ENCODE measurements around the gene MAGEB3.
"Not testable (repeated sequence)": the region's sequence is repeated elsewhere in the genome, so short reads cannot be mapped to it uniquely, and the experiment has no call there.

MAGEB3 gene

DNA sequence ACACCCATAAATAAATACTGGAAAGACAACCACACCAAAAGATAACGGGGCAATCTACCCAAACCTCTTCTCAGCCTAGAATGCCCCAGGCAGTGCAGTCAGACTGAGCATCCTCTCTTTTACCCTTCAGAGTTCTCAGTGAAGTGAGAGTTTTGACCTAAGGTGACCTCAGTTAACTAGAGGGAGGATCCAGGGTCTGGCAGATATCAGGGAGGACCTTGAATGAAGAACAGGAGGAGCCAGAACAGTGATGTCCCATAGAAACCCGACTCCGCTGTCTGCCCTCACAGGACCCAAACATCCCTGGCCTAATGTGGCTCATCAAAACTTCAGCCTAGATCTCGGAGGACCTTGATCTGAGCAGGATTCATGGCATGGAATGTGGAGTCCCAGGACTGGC is at the start of gene MAGEB3:
TSS of gene MAGEB3 (plus strand) at position 263 of the 400 bp plus-strand sequence. CDS start 5,268 bp downstream, outside the sequence.
- no peak within 1 kb of the TSS for H3K27ac ChIP-seq
- TF ChIP-seq ZFX (IDR thresholded peaks at IDR 0.05; ENCODE audit: borderline replicate concordance), result no peak
- TF ChIP-seq, protein P1, sequence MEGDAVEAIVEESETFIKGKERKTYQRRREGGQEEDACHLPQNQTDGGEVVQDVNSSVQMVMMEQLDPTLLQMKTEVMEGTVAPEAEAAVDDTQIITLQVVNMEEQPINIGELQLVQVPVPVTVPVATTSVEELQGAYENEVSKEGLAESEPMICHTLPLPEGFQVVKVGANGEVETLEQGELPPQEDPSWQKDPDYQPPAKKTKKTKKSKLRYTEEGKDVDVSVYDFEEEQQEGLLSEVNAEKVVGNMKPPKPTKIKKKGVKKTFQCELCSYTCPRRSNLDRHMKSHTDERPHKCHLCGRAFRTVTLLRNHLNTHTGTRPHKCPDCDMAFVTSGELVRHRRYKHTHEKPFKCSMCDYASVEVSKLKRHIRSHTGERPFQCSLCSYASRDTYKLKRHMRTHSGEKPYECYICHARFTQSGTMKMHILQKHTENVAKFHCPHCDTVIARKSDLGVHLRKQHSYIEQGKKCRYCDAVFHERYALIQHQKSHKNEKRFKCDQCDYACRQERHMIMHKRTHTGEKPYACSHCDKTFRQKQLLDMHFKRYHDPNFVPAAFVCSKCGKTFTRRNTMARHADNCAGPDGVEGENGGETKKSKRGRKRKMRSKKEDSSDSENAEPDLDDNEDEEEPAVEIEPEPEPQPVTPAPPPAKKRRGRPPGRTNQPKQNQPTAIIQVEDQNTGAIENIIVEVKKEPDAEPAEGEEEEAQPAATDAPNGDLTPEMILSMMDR (IDR thresholded peaks at IDR 0.05), result no peak

- H3K27ac ChIP-seq, result no peak overlapping the region
- TF ChIP-seq, protein P1 (IDR thresholded peaks at IDR 0.05), result no peak
- no peak for TF ChIP-seq ZFX (IDR thresholded peaks at IDR 0.05; ENCODE audit: borderline replicate concordance)
Measured at GRCh38 chrX:30181353-30181752, 49.1 kb upstream of the MAGEB3 start.

GRCh38 chrX:30183554-30183953 is 46.9 kb upstream of the MAGEB3 start:
- H3K27ac ChIP-seq, result no peak overlapping the region
- TF ChIP-seq ZFX (IDR thresholded peaks at IDR 0.05; ENCODE audit: borderline replicate concordance), result no peak
- TF ChIP-seq, protein P1 (IDR thresholded peaks at IDR 0.05), result no peak

DNA sequence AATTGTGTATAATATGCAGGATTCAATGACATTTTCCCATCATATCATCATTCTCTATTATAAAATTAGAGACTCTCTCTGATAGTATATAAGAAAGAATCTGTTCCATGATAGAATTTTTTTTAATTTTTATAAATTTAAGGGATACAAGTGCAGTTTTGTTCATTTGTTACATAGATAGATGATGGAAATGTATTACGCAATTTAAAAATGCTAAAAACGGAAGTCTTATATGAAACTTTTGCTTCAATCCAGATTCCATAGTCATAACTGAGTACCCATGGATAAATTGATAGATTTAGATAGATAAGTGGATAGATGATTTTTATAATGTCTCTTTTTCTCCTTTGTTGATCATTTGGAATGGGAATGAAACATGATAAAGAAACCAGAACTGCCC is 40.0 kb upstream of the MAGEB3 start:
- no peak for TF ChIP-seq ZFX (IDR thresholded peaks at IDR 0.05; ENCODE audit: borderline replicate concordance)
- TF ChIP-seq, protein P1 (IDR thresholded peaks at IDR 0.05), result no peak
- no peak overlapping the region for H3K27ac ChIP-seq

DNA sequence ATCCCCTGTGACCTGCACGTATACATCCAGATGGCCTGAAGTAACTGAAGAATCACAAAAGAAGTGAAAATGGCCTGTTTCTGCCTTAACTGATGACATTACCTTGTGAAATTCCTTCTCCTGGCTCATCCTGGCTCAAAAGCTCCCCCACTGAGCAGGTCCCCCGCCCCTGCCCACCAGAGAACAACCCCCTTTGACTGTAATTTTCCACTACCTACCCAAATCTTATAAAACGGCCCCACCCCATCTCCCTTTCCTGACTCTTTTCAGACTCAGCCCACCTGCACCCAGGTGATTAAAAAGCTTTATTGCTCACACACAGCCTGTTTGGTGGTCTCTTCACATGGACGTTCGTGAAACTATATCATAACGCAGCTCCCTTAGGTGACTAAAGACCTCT is 36.5 kb upstream of the MAGEB3 start:
- not testable (repeated sequence) for H3K27ac ChIP-seq

GRCh38 chrX:30196322-30196721 is 34.1 kb upstream of the MAGEB3 start:
- H3K27ac ChIP-seq, result no peak overlapping the region
- no peak for TF ChIP-seq ZFX (IDR thresholded peaks at IDR 0.05; ENCODE audit: borderline replicate concordance)
- TF ChIP-seq, protein P1 (IDR thresholded peaks at IDR 0.05), result peak; percentile 35

GRCh38 chrX:30212172-30212571 is 18.3 kb upstream of the MAGEB3 start:
- no peak overlapping the region for H3K27ac ChIP-seq
- TF ChIP-seq ZFX (IDR thresholded peaks at IDR 0.05; ENCODE audit: borderline replicate concordance), result no peak
- TF ChIP-seq, protein P1 (IDR thresholded peaks at IDR 0.05), result peak; percentile 6; the same call in 1 of the 2 replicates

DNA sequence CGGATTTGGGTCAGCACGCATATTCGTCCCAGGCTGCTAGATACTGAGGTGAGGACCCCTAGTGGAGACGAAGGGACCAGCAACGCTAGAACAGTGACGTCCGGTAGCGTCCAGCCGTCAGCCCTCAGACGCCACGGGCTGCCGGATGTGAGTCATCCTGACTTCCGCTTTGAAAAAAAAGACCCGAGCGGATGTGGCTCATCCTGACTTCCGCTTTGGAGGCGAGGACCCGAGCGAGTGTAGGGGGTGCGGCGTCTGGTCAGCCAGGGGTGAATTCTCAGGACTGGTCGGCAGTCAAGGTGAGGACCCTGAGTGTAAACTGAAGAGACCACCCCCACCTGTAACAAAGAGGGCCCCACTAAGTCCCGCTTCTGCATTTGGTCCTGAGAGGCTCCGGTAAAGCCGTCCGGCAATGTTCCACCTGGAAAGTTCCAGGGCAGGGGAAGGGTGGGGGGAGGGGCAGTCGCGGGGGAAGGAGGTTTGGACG is 15.1 kb upstream of the MAGEB3 start, which contains the start of gene MAGEB2:
TSS of gene MAGEB2 (plus strand) at position 207 of the 487 bp plus-strand sequence. CDS start 3,018 bp downstream, outside the sequence.
- no peak within 1 kb of the TSS for H3K27ac ChIP-seq
- TF ChIP-seq, protein P1 (IDR thresholded peaks at IDR 0.05), result no peak
- TF ChIP-seq ZFX (IDR thresholded peaks at IDR 0.05; ENCODE audit: borderline replicate concordance), result no peak
